Measurements from ENCODE around the gene KLHL29.

Gene KLHL29

GRCh38 chr2:23518481-23519333 lies 133.7 kb downstream of the KLHL29 start:
- H3K27ac ChIP-seq: no peak overlapping the region
- CTCF ChIA-PET: no interaction called here
- POLR2A ChIA-PET (ENCODE audit: low non-redundant PET): no interaction called here
- TF ChIP-seq CTCF (conservative IDR thresholded peaks at IDR 0.05; ENCODE audit: low read depth): no peak
- DNase-seq (ENCODE audit: low spot score): no peak

GRCh38 chr2:23519334-23519651 lies 134.3 kb downstream of the KLHL29 start:
- ChIA-PET POLR2A (ENCODE audit: low non-redundant PET) (no interaction called here), CTCF (no interaction called here)
- TF ChIP-seq CTCF (conservative IDR thresholded peaks at IDR 0.05; ENCODE audit: low read depth): no peak
- H3K27ac ChIP-seq: no peak overlapping the region
- DNase-seq (ENCODE audit: low spot score): no peak

GRCh38 chr2:23520256-23520655 lies 135.3 kb downstream of the KLHL29 start:
- no peak overlapping the region for H3K27ac ChIP-seq

GRCh38 chr2:23521060-23521459 lies 136.1 kb downstream of the KLHL29 start:
- DNase-seq (ENCODE audit: low spot score): no peak
- H3K27ac ChIP-seq: no peak overlapping the region
- ChIA-PET POLR2A (ENCODE audit: low non-redundant PET) (no interaction called here), CTCF (no interaction called here)
- TF ChIP-seq CTCF (conservative IDR thresholded peaks at IDR 0.05; ENCODE audit: low read depth): no peak

More at GRCh38 chr2:23520256-23520655, 135.3 kb downstream of the KLHL29 start:
- POLR2A ChIA-PET (ENCODE audit: low non-redundant PET): no interaction called here
- DNase-seq (ENCODE audit: low spot score): no peak
- CTCF ChIA-PET: interaction anchor here (0.6 kb wide), 1 partner anchor 9 kb away, joined by 3 read pairs; no protein-coding TSS in a partner anchor
- TF ChIP-seq CTCF (conservative IDR thresholded peaks at IDR 0.05; ENCODE audit: low read depth): no peak

GRCh38 chr2:23522726-23523372 lies 137.9 kb downstream of the KLHL29 start:
- ChIA-PET CTCF (no interaction called here), POLR2A (ENCODE audit: low non-redundant PET) (no interaction called here)
- DNase-seq (ENCODE audit: low spot score): no peak
- no peak overlapping the region for H3K27ac ChIP-seq
- no peak for TF ChIP-seq CTCF (conservative IDR thresholded peaks at IDR 0.05; ENCODE audit: low read depth)

GRCh38 chr2:23523373-23524260 lies 138.6 kb downstream of the KLHL29 start:
- ChIA-PET CTCF (interaction anchor here (1.5 kb wide), 1 partner anchor 44 kb away, joined by 4 read pairs; no protein-coding TSS in a partner anchor), POLR2A (ENCODE audit: low non-redundant PET) (no interaction called here)
- peak overlapping the region; percentile 60 for H3K27ac ChIP-seq
- DNase-seq (ENCODE audit: low spot score): no peak
- TF ChIP-seq CTCF (conservative IDR thresholded peaks at IDR 0.05; ENCODE audit: low read depth): no peak

Data from RWPE1 (cell line).